ENCODE measurements around the gene FOSL1. TPM values are rescaled to one million over a fixed set of nuclear protein-coding genes. Genes with fewer than 3 reads are reported as not detected.

Gene FOSL1
- total and polyA plus RNA-seq, 2 of the 13 experiments (the other 11 are each of a cell fraction or from before 2014, with no cell fraction given), result 4.0 to 4.1 TPM

DNA sequence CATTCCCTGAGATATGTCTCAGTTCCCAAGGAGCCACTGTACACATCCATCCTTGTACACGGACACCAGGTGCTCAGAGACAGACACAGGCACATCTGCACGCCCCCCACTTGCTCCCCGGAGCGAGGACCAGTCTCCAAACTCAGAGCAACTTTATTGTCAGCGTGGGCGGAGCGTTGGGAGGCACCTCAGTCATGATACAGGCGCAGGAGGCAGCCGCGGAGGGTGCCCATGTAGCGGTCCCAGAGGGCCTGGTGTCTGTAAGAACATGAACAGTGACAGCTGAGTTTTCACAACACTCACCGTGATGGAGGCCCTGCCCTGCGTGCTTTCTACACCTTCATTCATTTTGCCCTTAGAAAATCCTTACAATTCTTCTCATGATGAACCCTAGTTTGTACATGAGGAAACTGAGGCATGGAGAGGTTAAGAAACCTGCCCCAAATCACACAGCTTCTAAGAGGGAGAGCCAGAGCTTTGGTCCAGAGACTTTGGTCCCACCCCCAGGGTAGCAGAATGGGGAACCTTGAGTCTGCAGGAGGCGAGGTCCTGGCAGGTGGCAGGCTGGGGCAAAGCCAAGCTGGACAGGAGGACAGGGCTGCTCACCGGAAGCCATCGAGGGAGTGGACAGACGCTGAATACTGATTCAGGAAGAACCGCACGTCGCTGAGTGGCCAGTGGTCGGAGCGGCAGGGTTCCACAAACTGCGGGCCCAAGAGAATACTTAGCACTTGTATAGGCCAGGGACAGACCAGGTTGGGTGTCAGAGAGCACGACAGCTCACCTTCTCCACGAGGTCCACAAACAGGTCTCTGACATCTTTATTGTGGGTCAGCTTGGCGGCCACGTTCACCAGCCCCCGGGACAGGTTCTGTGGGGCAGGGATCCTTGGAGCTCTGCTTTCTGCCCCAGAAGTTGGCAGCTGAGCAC lies 16.1 kb downstream of the FOSL1 start:
- H3K4me3 ChIP-seq (replicated peaks in 1 of 3; ENCODE audit: insufficient read depth in 1 of 3, low read depth in 2 of 3, low read length in 3 of 3), result no peak overlapping the region
- no peaks in the 10 kb centered on the region; a peak in 1 of 5 replicates for H3K27me3 ChIP-seq (ENCODE audit: control insufficient read depth in 1 of 2, insufficient read depth in 2 of 2, low read length in 2 of 2)
- no peak for DNase-seq (ENCODE audit: low spot score)
- H3K79me2 ChIP-seq (ENCODE audit: insufficient read depth, low read length), result no peaks in the 10 kb centered on the region
- ChIA-PET POLR2A (interaction anchor here (0.6 to 1.7 kb wide), 8 partner anchors 10 to 140 kb away, joined by 3 to 11 read pairs (median 3); partner anchors contain the start of genes CFL1, FOSL1 and MUS81), CTCF (ENCODE audit: low intra/inter-chr PET ratio, low total read pairs) (interaction anchor here (0.7 to 2.9 kb wide), 12 partner anchors 10 to 178 kb away, joined by 3 to 77 read pairs (median 5); partner anchors contain the start of genes FOSL1, KAT5, MUS81 and SART1)
- WGBS (ENCODE audit: low lambda C conversion rate), result 87% methylated on average over 14 of the region's 28 CpGs
- no TSS peak for BruUV-seq (replicated peaks)
- no peak overlapping the region for H2AFZ ChIP-seq (ENCODE audit: low read length)
- ATAC-seq, result no peak
- intact Hi-C loops (cut with micrococcal nuclease; ENCODE audit: unreplicated experiment) (no loop called here), in situ Hi-C loops (cut with HindIII; ENCODE audit: extremely low pct_ligation_motif_present, low pct_unique_long_range_greater_than_20kb) (loop anchor here (5.0 kb wide), 1 partner anchor 103 kb away; no protein-coding TSS in a partner anchor)
- H3K9me3 ChIP-seq (ENCODE audit: low read length), result no peaks in the 10 kb centered on the region
- H3K36me3 ChIP-seq (replicated peaks in 1 of 2; ENCODE audit: control insufficient read depth in 1 of 2, insufficient read depth in 2 of 2, low read length in 2 of 2), result peaks cover 4 to 19% of the 10 kb centered on the region in 2 experiments; a peak in 4 of 5 replicates
- H3K4me2 ChIP-seq (ENCODE audit: low read depth, low read length), result no peak overlapping the region
- no peak overlapping the region for H3K27ac ChIP-seq (ENCODE audit: extremely low read length, insufficient read depth, low read length)
- no peaks in the 10 kb centered on the region for H4K20me1 ChIP-seq (ENCODE audit: insufficient read depth, low read length)
- TF ChIP-seq ZNF891 (CRISPR knock-in tag; IDR thresholded peaks at IDR 0.05) (no peak), GZF1 (CRISPR knock-in tag; IDR thresholded peaks at IDR 0.05) (no peak), ZNF331 (CRISPR knock-in tag; IDR thresholded peaks at IDR 0.05) (no peak), ZNF569 (CRISPR knock-in tag; IDR thresholded peaks at IDR 0.05; ENCODE audit: borderline replicate concordance) (no peak), ARHGAP35 (CRISPR knock-in tag; IDR thresholded peaks at IDR 0.05; ENCODE audit: borderline replicate concordance) (no peak), AKAP8 (CRISPR knock-in tag; IDR thresholded peaks at IDR 0.05) (no peak), ZNF773 (CRISPR knock-in tag; IDR thresholded peaks at IDR 0.05; ENCODE audit: borderline replicate concordance) (no peak), ZNF7 (CRISPR knock-in tag; IDR thresholded peaks at IDR 0.05) (no peak), ZKSCAN8 (CRISPR knock-in tag; IDR thresholded peaks at IDR 0.05; ENCODE audit: borderline replicate concordance) (no peak), ZNF605 (CRISPR knock-in tag; IDR thresholded peaks at IDR 0.05) (no peak), HDAC2 (CRISPR knock-in tag; IDR thresholded peaks at IDR 0.05) (no peak), CEBPG (CRISPR knock-in tag; IDR thresholded peaks at IDR 0.05) (no peak)
- TF ChIP-seq, protein P1, sequence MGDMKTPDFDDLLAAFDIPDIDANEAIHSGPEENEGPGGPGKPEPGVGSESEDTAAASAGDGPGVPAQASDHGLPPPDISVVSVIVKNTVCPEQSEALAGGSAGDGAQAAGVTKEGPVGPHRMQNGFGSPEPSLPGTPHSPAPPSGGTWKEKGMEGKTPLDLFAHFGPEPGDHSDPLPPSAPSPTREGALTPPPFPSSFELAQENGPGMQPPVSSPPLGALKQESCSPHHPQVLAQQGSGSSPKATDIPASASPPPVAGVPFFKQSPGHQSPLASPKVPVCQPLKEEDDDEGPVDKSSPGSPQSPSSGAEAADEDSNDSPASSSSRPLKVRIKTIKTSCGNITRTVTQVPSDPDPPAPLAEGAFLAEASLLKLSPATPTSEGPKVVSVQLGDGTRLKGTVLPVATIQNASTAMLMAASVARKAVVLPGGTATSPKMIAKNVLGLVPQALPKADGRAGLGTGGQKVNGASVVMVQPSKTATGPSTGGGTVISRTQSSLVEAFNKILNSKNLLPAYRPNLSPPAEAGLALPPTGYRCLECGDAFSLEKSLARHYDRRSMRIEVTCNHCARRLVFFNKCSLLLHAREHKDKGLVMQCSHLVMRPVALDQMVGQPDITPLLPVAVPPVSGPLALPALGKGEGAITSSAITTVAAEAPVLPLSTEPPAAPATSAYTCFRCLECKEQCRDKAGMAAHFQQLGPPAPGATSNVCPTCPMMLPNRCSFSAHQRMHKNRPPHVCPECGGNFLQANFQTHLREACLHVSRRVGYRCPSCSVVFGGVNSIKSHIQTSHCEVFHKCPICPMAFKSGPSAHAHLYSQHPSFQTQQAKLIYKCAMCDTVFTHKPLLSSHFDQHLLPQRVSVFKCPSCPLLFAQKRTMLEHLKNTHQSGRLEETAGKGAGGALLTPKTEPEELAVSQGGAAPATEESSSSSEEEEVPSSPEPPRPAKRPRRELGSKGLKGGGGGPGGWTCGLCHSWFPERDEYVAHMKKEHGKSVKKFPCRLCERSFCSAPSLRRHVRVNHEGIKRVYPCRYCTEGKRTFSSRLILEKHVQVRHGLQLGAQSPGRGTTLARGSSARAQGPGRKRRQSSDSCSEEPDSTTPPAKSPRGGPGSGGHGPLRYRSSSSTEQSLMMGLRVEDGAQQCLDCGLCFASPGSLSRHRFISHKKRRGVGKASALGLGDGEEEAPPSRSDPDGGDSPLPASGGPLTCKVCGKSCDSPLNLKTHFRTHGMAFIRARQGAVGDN (CRISPR knock-in tag; IDR thresholded peaks at IDR 0.05), result no peak
- TF ChIP-seq, protein P2, sequence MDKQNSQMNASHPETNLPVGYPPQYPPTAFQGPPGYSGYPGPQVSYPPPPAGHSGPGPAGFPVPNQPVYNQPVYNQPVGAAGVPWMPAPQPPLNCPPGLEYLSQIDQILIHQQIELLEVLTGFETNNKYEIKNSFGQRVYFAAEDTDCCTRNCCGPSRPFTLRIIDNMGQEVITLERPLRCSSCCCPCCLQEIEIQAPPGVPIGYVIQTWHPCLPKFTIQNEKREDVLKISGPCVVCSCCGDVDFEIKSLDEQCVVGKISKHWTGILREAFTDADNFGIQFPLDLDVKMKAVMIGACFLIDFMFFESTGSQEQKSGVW (CRISPR knock-in tag; IDR thresholded peaks at IDR 0.05; ENCODE audit: borderline replicate concordance), result no peak
- TF ChIP-seq, protein P3, sequence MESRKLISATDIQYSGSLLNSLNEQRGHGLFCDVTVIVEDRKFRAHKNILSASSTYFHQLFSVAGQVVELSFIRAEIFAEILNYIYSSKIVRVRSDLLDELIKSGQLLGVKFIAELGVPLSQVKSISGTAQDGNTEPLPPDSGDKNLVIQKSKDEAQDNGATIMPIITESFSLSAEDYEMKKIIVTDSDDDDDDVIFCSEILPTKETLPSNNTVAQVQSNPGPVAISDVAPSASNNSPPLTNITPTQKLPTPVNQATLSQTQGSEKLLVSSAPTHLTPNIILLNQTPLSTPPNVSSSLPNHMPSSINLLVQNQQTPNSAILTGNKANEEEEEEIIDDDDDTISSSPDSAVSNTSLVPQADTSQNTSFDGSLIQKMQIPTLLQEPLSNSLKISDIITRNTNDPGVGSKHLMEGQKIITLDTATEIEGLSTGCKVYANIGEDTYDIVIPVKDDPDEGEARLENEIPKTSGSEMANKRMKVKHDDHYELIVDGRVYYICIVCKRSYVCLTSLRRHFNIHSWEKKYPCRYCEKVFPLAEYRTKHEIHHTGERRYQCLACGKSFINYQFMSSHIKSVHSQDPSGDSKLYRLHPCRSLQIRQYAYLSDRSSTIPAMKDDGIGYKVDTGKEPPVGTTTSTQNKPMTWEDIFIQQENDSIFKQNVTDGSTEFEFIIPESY (CRISPR knock-in tag; IDR thresholded peaks at IDR 0.05), result no peak
- peaks cover 42% of the 10 kb centered on the region for H3K4me1 ChIP-seq (ENCODE audit: insufficient read depth, low read length)
- FAIRE-seq, result no peak
- H3K9ac ChIP-seq (ENCODE audit: insufficient read depth, low read depth, low read length), result no peak overlapping the region
